GM21529 (cell line): ENCODE data around the gene PHYH.
"Not testable (repeated sequence)": the region's sequence is repeated elsewhere in the genome, so short reads cannot be mapped to it uniquely, and the experiment has no call there.

Experiments used
- ATAC-seq: cut with Tn5 transposase; IDR thresholded peaks from one replicate; pipeline ENCODE4 v1.9.1; 2021; ENCODE audit not compliant: unreplicated experiment

The PHYH gene

DNA sequence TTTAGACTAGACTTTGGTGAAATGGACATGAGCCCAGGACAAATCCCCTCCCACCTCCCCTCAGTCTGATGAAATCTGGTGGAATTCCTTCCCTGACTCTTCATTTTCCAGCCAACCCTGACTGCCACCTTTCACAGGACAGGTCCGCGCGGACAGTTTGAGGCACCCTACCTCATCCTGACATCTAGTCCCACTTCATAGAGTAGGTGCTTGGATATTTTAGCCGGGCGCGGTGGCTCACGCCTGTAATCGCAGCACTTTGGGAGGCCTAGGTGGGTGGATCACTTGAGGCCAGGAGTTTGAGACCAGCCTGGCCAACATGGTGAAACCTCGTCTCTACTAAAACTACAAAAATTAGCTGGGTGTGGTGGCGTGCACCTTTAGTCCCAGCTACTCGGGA lies 23.7 kb downstream of the PHYH start:
- ATAC-seq: not testable (repeated sequence)

DNA sequence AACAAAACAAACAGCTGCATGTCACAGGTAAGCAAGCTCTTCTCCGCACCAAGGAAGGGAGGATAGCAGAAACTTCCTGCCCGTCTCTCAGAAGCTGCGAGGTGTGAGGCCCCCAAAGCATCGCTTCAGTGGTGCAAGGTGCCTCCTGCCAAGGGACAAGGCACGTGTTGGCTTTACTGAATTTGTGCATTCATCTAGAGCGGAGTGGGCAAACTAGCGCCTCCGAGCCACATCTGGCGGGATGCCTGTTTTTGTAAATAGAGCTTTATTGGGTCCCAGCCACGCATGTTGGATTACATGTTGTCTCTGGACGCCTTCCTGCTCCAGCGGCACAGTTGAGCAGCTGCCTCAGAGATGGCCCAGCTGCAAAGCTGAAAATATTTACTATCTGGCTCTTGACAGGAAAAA lies 27.7 kb downstream of the PHYH start:
- ATAC-seq: peak; percentile 42

DNA sequence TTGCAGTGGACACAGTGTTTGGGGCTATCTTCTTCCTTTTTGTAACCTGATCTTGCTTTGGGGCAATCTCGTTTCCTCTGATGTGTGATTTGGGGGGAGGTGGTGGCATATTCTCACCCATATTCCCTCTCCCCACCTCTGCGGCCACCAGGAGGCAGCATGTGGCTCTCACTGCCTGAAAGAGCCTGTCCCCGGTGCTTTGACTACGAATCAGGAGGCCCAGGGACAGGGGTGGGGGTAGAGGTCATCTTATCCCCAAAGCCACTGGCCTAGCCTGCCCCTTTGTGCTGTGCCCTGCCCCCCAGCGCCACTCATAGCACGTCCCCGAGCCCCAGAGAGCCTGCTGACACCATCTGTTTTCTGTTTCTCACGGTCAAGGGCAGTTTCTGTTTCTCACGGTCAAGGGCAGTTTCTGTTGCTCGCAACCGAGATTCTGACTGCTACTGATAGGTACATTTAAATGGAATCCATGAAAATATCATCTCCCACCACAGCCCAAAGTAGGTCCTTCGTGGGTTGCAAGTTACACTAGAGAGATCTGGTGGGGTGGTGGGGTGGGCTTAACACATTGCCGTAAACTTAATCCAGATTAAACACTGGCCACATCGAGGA lies 28.2 kb downstream of the PHYH start:
- peak; percentile 88 for ATAC-seq

DNA sequence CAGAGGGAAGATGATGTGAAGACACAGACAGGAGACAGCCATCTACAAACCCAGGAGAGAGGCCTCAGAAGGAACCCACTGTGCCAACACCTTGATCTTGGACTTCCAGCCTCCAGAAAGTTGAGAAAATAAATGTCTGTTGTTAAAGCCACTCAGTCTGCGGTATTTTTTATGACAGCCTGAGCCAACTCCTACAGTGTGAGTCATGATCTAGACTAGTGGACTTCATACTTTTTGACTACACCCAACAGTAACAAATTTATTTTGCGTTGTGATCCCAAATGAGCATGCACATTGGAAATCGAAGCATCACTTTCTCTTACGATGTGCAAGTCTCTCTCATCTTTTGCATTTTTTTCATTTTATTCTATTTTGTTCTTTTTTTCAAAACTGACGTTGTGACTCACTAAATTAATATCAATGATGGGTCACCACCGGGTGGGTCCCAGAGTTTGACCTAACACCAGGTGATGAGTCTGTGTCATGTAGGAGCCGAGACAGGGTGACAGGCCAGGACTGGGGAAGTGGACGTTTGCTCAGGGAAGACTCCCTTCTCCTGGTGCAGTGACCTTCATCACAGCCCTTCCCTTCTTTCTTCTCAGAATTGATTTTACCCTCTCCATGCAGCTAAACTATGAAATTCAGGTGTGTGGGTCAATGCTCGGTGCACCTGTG lies 28.9 kb downstream of the PHYH start:
- ATAC-seq: no peak

DNA sequence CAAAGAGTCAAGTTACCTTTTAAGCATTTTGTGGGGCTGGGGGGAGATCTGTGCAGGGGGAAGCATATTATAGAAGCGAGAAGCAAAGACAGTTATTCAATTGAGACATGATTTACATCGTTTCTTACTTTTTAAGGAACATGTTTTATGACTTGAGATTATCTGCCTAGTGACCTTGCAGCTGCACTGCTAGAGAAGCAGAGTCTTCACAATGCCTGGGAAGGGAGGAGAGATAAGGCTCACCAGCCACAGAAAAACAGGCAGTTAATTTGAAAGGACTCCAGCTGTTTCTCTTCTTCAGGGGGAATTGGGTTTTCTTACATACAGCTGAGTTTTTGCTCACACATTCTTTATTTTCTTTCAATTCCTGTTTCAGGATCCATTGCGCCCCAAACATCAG lies 31.0 kb downstream of the PHYH start:
- ATAC-seq: no peak

DNA sequence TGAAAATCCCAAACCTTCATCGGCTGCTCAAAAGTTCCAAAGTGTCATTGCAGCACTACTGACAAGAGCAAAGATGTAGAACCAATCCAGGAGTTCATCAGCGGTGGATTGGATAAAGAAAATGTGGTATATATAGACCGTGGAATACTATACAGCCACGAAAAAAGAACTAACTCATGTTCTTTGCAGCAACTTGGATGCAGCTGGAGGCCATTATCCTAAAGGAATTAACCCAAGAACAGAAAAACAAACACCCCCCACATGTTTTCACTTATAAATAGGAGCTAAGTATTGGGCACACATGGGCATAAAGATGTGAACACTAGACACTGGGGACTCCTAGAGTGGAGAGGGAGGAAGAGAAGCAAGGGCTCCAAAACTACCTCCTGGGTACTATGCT lies 31.6 kb downstream of the PHYH start:
- ATAC-seq: no peak

DNA sequence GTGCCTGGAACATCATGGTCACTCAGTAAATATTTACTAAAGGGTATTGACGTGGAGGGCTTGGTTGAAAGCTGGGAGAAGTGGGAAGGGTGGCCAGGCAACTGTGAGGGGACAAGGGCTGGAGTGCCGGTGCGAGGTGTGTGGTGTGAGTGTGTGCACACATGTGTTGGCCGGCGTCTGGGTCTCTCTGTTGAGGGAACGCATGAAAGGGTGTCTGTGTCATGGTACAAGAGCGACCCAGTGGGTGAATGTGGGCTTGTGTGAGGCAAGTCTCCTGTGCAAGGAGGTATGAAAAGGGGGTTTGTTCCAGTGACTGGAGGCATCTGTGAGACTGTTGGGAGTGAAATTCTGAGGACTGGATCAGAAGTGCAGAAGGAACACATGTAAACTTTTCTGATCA lies 36.3 kb downstream of the PHYH start:
- no peak for ATAC-seq

DNA sequence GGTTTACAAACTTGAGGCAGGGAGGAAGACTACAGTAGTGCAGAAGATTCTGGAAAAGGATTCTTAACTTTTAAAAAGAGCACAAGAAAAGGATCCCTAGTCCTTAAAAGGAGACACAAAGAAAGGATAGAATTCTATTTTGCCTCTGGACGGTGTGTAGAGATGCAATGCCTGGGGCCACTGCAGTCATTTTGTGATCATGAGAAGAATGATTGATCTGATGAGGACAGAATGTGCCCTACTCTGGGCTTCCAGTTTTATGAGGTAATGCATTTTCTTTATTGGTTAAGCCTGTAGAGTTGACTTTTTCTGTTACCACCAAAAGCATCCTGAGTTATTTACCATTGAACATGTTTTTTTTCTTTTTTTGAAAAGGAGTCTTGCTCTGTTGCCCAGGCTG lies 37.4 kb downstream of the PHYH start:
- no peak for ATAC-seq

- no peak for ATAC-seq
These were observed 42.2 kb downstream of the PHYH start for GRCh38 chr10:13257621-13258140.

GRCh38 chr10:13256627-13257026 lies 43.2 kb downstream of the PHYH start:
- ATAC-seq: no peak

DNA sequence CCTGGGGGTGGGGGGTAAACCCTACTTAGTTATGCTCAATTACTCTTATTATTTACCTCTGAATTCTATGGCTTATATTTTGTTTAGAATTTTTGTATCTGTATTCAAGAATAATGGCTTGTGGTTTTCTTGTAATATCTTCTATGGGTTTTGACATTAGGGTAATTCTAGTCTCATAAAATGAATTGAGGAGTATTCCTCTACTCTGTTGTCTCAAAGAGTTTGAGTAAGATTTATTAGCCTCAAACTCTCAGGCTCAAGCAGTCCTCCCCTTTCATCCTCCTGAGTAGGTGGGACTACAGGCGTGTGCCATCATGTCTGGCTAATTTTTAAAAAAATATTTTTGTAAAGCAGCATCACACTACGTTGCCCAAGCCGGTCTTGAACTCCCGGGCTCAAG lies 46.1 kb downstream of the PHYH start:
- ATAC-seq: no peak

GRCh38 chr10:13247784-13248183 lies 52.1 kb downstream of the PHYH start:
- ATAC-seq: no peak

GRCh38 chr10:13247246-13247645 lies 52.6 kb downstream of the PHYH start:
- ATAC-seq: no peak

DNA sequence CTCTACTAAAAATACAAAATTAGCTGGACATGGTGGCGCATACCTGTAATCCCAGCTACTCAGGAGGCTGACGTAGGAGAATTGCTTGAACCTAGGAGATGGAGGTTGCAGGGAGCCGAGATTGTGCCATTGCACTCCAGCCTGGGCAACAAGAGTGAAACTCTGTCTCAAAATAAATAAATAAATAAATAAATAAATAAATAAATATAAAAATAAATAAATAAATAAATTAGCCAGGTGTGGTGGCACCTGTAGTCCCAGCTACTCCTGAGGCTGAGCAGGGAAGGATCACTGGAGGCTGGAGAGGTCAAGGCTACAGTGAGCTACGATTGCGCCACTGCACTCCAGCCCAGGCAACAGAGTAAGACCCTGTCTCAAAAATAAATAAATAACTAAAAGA lies 57.6 kb downstream of the PHYH start:
- not testable (repeated sequence) for ATAC-seq

- ATAC-seq: no peak
These were observed 58.3 kb downstream of the PHYH start for GRCh38 chr10:13241613-13242012.

DNA sequence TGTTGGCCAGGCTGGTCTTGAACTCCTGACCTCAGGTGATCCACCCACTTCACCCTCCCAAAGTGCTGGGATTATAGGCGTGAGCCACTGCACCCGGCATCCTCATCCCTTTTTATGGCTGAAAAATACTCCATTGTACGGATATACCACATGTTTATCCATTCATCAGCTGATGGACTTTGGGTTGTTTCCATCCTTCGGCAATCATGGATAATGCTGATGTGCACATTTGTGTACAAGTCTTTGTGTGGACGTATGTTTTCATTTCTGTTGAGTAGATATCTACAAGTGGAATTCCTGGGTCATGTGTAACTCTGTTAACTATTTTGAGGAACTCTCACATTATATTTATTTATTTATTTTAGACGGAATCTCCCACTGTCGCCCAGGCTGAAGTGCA lies 59.9 kb downstream of the PHYH start:
- no peak for ATAC-seq

DNA sequence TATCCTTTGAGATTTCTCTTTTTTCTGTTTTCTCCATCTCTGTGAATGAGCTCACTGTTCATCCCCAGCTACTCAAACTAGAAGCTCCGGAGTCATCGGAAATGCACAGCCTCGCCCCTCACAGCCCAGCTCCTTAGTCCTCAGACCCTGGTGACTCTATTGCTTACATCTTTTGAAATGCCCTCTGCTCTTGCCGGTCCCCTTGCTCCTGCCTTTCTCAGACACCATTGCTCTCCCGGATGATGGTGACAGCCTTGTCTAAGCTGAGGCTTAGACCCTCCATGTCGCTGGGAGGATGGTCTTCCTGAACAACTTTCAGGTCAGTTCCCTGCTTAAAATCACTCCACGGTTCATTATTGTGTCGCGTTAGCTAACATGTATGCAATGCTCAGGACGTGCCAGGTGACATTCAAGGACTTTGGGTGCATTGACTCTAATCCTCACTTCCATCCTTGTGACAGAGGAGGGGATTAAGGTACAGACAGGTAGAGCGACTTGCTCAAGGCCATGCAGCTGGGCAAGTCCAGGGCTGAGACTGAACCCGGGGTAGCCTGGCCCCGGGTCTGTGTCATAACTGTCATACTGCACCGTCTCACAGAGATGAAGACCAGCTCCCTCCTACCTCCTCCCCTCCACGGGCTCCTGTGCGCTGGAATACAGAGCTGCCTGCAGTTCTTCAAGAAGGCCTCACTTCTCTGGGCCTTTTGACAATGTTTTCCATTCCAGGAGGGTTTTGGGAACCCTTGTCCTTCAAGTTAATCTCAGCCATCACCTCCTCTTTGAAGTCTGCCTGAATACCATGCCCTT lies 61.4 kb downstream of the PHYH start:
- no peak for ATAC-seq

- ATAC-seq: no peak
These were observed 63.2 kb downstream of the PHYH start for GRCh38 chr10:13236638-13237037.

- not testable (repeated sequence) for ATAC-seq
These were observed 65.1 kb downstream of the PHYH start for GRCh38 chr10:13234736-13235135.

GRCh38 chr10:13234172-13234571 lies 65.7 kb downstream of the PHYH start, which contains the start of gene UCMA:
TSS of gene UCMA (minus strand) at chr10:13234374. CDS start at chr10:13234258, 116 bp downstream.
- no peak for ATAC-seq

DNA sequence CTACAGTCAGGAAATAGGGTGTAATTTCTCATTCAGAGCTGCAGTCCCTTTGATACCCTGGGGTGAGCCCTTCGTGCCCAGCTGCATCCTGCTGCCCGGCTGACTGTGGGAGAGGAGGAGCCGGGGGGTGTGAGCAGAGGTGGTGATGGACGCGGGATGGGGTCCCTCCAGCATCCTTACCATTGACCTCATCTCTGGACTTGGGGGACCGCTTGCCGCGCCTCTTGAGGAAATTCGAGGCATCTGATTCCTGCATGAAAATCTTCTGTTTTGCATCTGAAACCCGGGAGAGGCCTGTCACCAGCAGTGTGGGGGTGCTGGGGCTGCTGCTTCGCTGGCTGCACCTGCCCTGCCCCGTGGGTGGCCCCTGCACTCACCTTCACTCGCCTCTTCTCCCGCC lies 66.5 kb downstream of the PHYH start:
- ATAC-seq: no peak

GRCh38 chr10:13231808-13232207 lies 68.1 kb downstream of the PHYH start:
- ATAC-seq: no peak
